Progenitor cell of endocrine pancreas (in vitro differentiated cells): ENCODE measurements around the gene LRP4. TPM values are rescaled to one million over a fixed set of nuclear protein-coding genes. Genes with fewer than 3 reads are reported as not detected.

ENCODE experiments used
- DNase-seq: peaks from one replicate; pipeline ENCODE4 v3.0.0; 2021; ENCODE audit warnings: low spot score; ENCODE audit not compliant: unreplicated experiment
- H3K27ac Mint-ChIP-seq: 2 replicates; pipeline ENCODE4 v1.8.0; 2021; ENCODE audit warnings: mild to moderate bottlenecking, moderate library complexity, mixed read lengths
- H3K27me3 Mint-ChIP-seq: 2 replicates; pipeline ENCODE4 v1.8.0; 2021; ENCODE audit warnings: mixed read lengths
- H3K36me3 Mint-ChIP-seq: 2 replicates; pipeline ENCODE4 v1.8.0; 2022; ENCODE audit warnings: mixed read lengths; ENCODE audit not compliant: insufficient read depth
- H3K4me1 Mint-ChIP-seq: 2 replicates; pipeline ENCODE4 v1.8.0; 2021; ENCODE audit warnings: low read depth, mixed read lengths
- H3K4me3 Mint-ChIP-seq: 2 replicates; pipeline ENCODE4 v1.8.0; 2021; ENCODE audit warnings: low read depth, mild to moderate bottlenecking, moderate library complexity, mixed read lengths
- H3K9me3 Mint-ChIP-seq: 2 replicates; pipeline ENCODE4 v1.8.0; 2021; ENCODE audit warnings: low read depth, mixed read lengths
- CTCF ChIP-seq: fragments of 200-600 bp; sonication (generic); IDR thresholded peaks from one replicate; pipeline ENCODE4 v1.5.0; 2021; ENCODE audit warnings: antibody characterized with exemption, mild to moderate bottlenecking; ENCODE audit not compliant: unreplicated experiment
- total RNA-seq: library from RNA; stranded (reverse); gene quantifications from 2 replicates; pipeline ENCODE4 v1.2.1, GENCODE V29; 2021

The LRP4 gene
- total RNA-seq, 1 donor from 2014 or later = 8.7 TPM

- Mint-ChIP-seq H3K9me3 (peaks cover 22% of the 10 kb centered on the region), H3K4me1 (peaks cover 6% of the 10 kb centered on the region), H3K36me3 (peaks cover 7% of the 10 kb centered on the region)
Measured at GRCh38 chr11:46849631-46850030, 68.7 kb downstream of the LRP4 start.

GRCh38 chr11:46846510-46846830 is 71.9 kb downstream of the LRP4 start:
- no peak for DNase-seq
- H3K36me3 Mint-ChIP-seq = peaks cover 8% of the 10 kb centered on the region
- peak overlapping the region; percentile 96 for H3K4me3 Mint-ChIP-seq
- peaks cover 14% of the 10 kb centered on the region for H3K4me1 Mint-ChIP-seq
- peaks cover 18% of the 10 kb centered on the region for H3K9me3 Mint-ChIP-seq
- H3K27me3 Mint-ChIP-seq = no peaks in the 10 kb centered on the region
- TF ChIP-seq CTCF = no peak
- peak overlapping the region; percentile 97 for H3K27ac Mint-ChIP-seq

More at GRCh38 chr11:46849631-46850030, 68.7 kb downstream of the LRP4 start:
- Mint-ChIP-seq H3K27ac (no peak overlapping the region), H3K4me3 (no peak overlapping the region), H3K27me3 (no peaks in the 10 kb centered on the region)
- DNase-seq = no peak
- TF ChIP-seq CTCF = no peak

- Mint-ChIP-seq H3K9me3 (peaks cover 13% of the 10 kb centered on the region), H3K4me3 (peak within 1 kb of the TSS; percentile 96), H3K36me3 (peaks cover 5% of the 10 kb centered on the region), H3K4me1 (peaks cover 14% of the 10 kb centered on the region), H3K27ac (peak within 1 kb of the TSS; percentile 97), H3K27me3 (no peaks in the 10 kb centered on the region)
- TF ChIP-seq CTCF = no peak
- peak; percentile 68 for DNase-seq
Measured at GRCh38 chr11:46845740-46846509, 72.4 kb downstream of the LRP4 start, which contains the start of gene CKAP5. Gene CKAP5 (minus strand): TSS chr11:46846280. CDS start chr11:46821231, 25,049 bp downstream.

- Mint-ChIP-seq H3K4me1 (peaks cover 14% of the 10 kb centered on the region), H3K9me3 (peaks cover 11% of the 10 kb centered on the region), H3K4me3 (peak overlapping the region; percentile 76), H3K27me3 (no peaks in the 10 kb centered on the region), H3K27ac (peak overlapping the region; percentile 93), H3K36me3 (peaks cover 5% of the 10 kb centered on the region)
- DNase-seq = no peak
- TF ChIP-seq CTCF = no peak
Measured at GRCh38 chr11:46845440-46845739, 73.0 kb downstream of the LRP4 start.

- Mint-ChIP-seq H3K27ac (no peak overlapping the region), H3K4me3 (no peak overlapping the region), H3K27me3 (no peaks in the 10 kb centered on the region), H3K9me3 (no peaks in the 10 kb centered on the region), H3K4me1 (peaks cover 14% of the 10 kb centered on the region), H3K36me3 (peaks cover 1% of the 10 kb centered on the region)
- no peak for TF ChIP-seq CTCF
- no peak for DNase-seq
Measured at GRCh38 chr11:46840116-46840515, 78.2 kb downstream of the LRP4 start.
